CD4-positive, alpha-beta T cell (primary cell): Measurements from ENCODE around the gene LRRC55. TPM values are rescaled to one million over a fixed set of nuclear protein-coding genes. Genes with fewer than 3 reads are reported as not detected.

ENCODE experiments used
- ATAC-seq: fragments of 200-7000 bp; cut with Tn5 transposase; one replicate; pipeline ENCODE4 v1.10.0; 2022; ENCODE audit warnings: mild to moderate bottlenecking; ENCODE audit not compliant: poor library complexity
- CTCF ChIA-PET: fragments of 350-600 bp; sonication (Branson Sonifier 250); formaldehyde crosslinking; loops from one replicate; lab custom pipeline; 2021; ENCODE audit warnings: antibody characterized with exemption, inconsistent platforms; lab: Charles Lee
- POLR2A ChIA-PET: fragments of 350-600 bp; sonication (Branson Sonifier 250); formaldehyde crosslinking; loops from one replicate; lab custom pipeline; 2021; ENCODE audit warnings: antibody characterized with exemption, inconsistent platforms; lab: Charles Lee
- DNase-seq, 14 experiments: peaks; one replicate each; pipeline ENCODE4 v3.0.0-alpha.2; 2013 to 2020; ENCODE audit warnings: mixed read lengths in 2 of 14
- H3K27ac ChIP-seq, 2 donors: one replicate each; pipeline versions ENCODE4 v1.5.1 to v1.7.0; 2013; ENCODE audit warnings: low read length in 2 of 2, low read depth in 1 of 2, mild to moderate bottlenecking in 1 of 2
- H3K27me3 ChIP-seq, 2 experiments: 1 replicate in 1 of 2; 2 replicates in 1 of 2; pipeline versions ENCODE4 v1.6.1 to v1.7.0; 2013; ENCODE audit warnings: low read length in 2 of 2, control low read depth in 1 of 2, mild to moderate bottlenecking in 1 of 2, moderate library complexity in 1 of 2; ENCODE audit not compliant: insufficient read depth in 2 of 2, control insufficient read depth in 1 of 2
- H3K36me3 ChIP-seq: one replicate; pipeline ENCODE4 v1.6.1; 2013; ENCODE audit warnings: low read length, control low read depth; ENCODE audit not compliant: insufficient read depth
- H3K4me1 ChIP-seq: one replicate; pipeline ENCODE4 v1.6.1; 2013; ENCODE audit warnings: low read length, control low read depth; ENCODE audit not compliant: insufficient read depth
- H3K4me3 ChIP-seq: one replicate; pipeline ENCODE4 v1.5.1; 2013; ENCODE audit warnings: mild to moderate bottlenecking, low read length, moderate library complexity
- H3K9me3 ChIP-seq, 2 experiments: 1 replicate in 1 of 2; 2 replicates in 1 of 2; pipeline versions ENCODE4 v1.6.1 to v1.7.0; 2013; ENCODE audit warnings: low read length in 2 of 2, mild to moderate bottlenecking in 2 of 2, control low read depth in 1 of 2, moderate library complexity in 1 of 2; ENCODE audit not compliant: control insufficient read depth in 1 of 2, insufficient read depth in 1 of 2
- H3K27ac Mint-ChIP-seq: one replicate; pipeline ENCODE4 v1.8.0; 2020; ENCODE audit warnings: mixed read lengths
- H3K27me3 Mint-ChIP-seq: one replicate; pipeline ENCODE4 v1.8.0; 2021; ENCODE audit warnings: mixed read lengths
- H3K36me3 Mint-ChIP-seq: one replicate; pipeline ENCODE4 v1.8.0; 2021; ENCODE audit warnings: low read depth, mixed read lengths
- H3K4me1 Mint-ChIP-seq: one replicate; pipeline ENCODE4 v1.8.0; 2021; ENCODE audit warnings: low read depth, mixed read lengths
- H3K4me3 Mint-ChIP-seq: one replicate; pipeline ENCODE4 v1.8.0; 2020; ENCODE audit warnings: mild to moderate bottlenecking, mixed read lengths
- H3K9me3 Mint-ChIP-seq: one replicate; pipeline ENCODE4 v1.8.0; 2020; ENCODE audit warnings: mixed read lengths
- CTCF ChIP-seq: fragments of 200-600 bp; IDR thresholded peaks from one replicate; pipeline ENCODE4 v1.8.0; 2022; ENCODE audit warnings: antibody characterized with exemption, mild to moderate bottlenecking
- intact Hi-C, 2 experiments: fragments of 100-400 bp; cut with DNase I in 1 of 2; cut with micrococcal nuclease in 1 of 2; formaldehyde crosslinking; loops; one replicate each; pipeline versions ENCODE4 v1.15.1 to v1.9.0; 2023 to 2025; cut with DNase I, micrococcal nuclease
- total RNA-seq, 174 experiments: library from RNA in 2 of 174; stranded (reverse) in 2 of 174; gene quantifications; one replicate each; pipeline ENCODE4 v1.2.3 and lab custom pipeline; 2021 to 2026

LRRC55 gene
- total RNA-seq, 2 experiments from 2014 or later: not detected

DNA sequence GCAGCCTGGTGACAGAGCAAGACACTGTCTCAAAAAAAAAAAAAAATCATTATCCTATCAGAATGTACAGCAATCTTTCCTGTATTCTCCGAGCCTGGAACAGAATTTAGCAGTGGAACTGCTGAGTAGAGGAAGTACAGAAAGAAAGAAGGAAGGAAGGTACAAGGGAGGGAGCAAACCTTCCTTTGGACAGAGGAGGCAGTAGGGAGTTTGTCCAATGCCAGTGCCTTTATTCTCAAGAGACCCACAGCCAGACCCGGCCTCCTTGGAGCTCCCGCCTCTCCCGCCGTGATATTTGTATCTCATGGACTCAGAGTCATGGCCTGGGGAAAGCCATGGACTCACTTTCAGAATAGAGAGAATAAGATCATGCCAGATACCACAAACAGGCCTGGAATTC is 37.7 kb upstream of the LRRC55 start:
- Mint-ChIP-seq H3K4me3 (no peak overlapping the region), H3K27ac (no peak overlapping the region), H3K4me1 (no peaks in the 10 kb centered on the region), H3K36me3 (no peaks in the 10 kb centered on the region), H3K27me3 (peaks cover 43% of the 10 kb centered on the region), H3K9me3 (no peaks in the 10 kb centered on the region)
- no peak overlapping the region for H3K27ac ChIP-seq
- no peak for DNase-seq
- intact Hi-C loops: no loop called here
- TF ChIP-seq CTCF: no peak
- H3K4me3 ChIP-seq: no peak overlapping the region
- no peak for ATAC-seq
- H3K9me3 ChIP-seq: no peaks in the 10 kb centered on the region
- H3K27me3 ChIP-seq: no peaks in the 10 kb centered on the region
- POLR2A ChIA-PET: no interaction called here
- H3K4me1 ChIP-seq: no peaks in the 10 kb centered on the region
- no peaks in the 10 kb centered on the region for H3K36me3 ChIP-seq
- CTCF ChIA-PET: no interaction called here

- Mint-ChIP-seq H3K27ac (no peak overlapping the region), H3K9me3 (no peaks in the 10 kb centered on the region), H3K4me1 (no peaks in the 10 kb centered on the region), H3K27me3 (peaks cover 43% of the 10 kb centered on the region), H3K4me3 (no peak overlapping the region), H3K36me3 (no peaks in the 10 kb centered on the region)
- intact Hi-C loops: no loop called here
- no peaks in the 10 kb centered on the region for H3K36me3 ChIP-seq
- no peaks in the 10 kb centered on the region for H3K9me3 ChIP-seq
- no peak overlapping the region for H3K27ac ChIP-seq
- no peak for DNase-seq
- no peaks in the 10 kb centered on the region for H3K4me1 ChIP-seq
- CTCF ChIA-PET: no interaction called here
- POLR2A ChIA-PET: no interaction called here
- H3K4me3 ChIP-seq: no peak overlapping the region
- no peak for ATAC-seq
- H3K27me3 ChIP-seq: no peaks in the 10 kb centered on the region
- no peak for TF ChIP-seq CTCF
Observed at GRCh38 chr11:57144531-57145320, 37.0 kb upstream of the LRRC55 start.

DNA sequence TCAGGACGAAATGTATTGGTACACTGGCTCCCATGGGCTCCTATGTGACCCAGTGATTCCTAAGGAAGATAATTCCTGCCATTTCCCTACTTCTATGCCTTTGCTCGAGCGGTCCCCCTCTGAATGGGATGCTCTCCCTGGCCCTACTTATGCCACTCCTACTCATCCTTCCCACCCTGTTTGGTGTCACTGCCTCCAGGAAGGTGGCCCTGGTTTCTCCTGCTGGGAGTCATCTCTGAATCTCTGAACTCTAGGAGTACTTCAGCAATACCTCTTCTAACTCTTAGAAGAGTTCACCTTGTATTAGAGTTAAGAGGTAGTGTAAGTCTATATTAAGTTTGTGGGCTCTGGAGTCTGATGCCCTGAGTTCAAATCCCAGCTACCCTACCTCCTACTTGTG is 35.5 kb upstream of the LRRC55 start:
- H3K27me3 Mint-ChIP-seq: peaks cover 54% of the 10 kb centered on the region
- no peaks in the 10 kb centered on the region for H3K36me3 Mint-ChIP-seq
- H3K27ac Mint-ChIP-seq: no peak overlapping the region
- Histone ChIP-seq H3K36me3 (no peaks in the 10 kb centered on the region), H3K9me3 (no peaks in the 10 kb centered on the region), H3K4me1 (no peaks in the 10 kb centered on the region), H3K27ac (no peak overlapping the region), H3K4me3 (no peak overlapping the region), H3K27me3 (no peaks in the 10 kb centered on the region)
- H3K9me3 Mint-ChIP-seq: no peaks in the 10 kb centered on the region
- H3K4me3 Mint-ChIP-seq: no peak overlapping the region
- ATAC-seq (no peak), DNase-seq (no peak)
- ChIA-PET CTCF (no interaction called here), POLR2A (no interaction called here)
- no peaks in the 10 kb centered on the region for H3K4me1 Mint-ChIP-seq
- intact Hi-C loops: no loop called here
- TF ChIP-seq CTCF: no peak
